Loucy (cell line): ENCODE results near the gene ABCC9.

Experiments
- EZH2phosphoT487 ChIP-seq: fragments of 200-600 bp; IDR thresholded peaks from 2 replicates; pipeline ENCODE4 v1.6.1; 2018; ENCODE audit warnings: antibody characterized with exemption, mild to moderate bottlenecking, moderate library complexity, borderline replicate concordance
- TF ChIP-seq, protein P1 (sequence below): fragments of 200-600 bp; sonication (generic); conservative IDR thresholded peaks from 2 replicates; pipeline ENCODE4 v1.5.1; 2014; ENCODE audit warnings: mild to moderate bottlenecking, antibody characterized with exemption, low read length

DNA sequence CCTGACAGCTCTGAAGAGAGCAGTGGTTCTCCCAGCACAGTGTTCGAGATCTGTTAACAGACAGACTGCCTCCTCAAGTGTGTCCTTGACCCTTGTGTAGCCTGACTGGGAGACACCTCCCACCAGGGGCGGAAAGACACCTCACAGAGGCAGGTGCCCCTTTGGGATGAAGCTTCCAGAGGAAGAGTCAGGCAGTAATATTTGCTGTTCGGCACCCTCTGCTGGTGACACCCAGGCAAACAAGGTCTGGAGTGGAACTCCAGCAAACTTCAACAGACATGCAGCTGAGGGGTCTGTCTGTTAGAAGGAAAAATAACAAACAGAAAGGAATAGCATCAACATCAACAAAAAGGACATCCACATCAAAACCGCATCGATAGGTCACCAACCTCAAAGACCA is 21.6 kb upstream of the ABCC9 start:
- no peak for TF ChIP-seq EZH2phosphoT487
- TF ChIP-seq, protein P1, sequence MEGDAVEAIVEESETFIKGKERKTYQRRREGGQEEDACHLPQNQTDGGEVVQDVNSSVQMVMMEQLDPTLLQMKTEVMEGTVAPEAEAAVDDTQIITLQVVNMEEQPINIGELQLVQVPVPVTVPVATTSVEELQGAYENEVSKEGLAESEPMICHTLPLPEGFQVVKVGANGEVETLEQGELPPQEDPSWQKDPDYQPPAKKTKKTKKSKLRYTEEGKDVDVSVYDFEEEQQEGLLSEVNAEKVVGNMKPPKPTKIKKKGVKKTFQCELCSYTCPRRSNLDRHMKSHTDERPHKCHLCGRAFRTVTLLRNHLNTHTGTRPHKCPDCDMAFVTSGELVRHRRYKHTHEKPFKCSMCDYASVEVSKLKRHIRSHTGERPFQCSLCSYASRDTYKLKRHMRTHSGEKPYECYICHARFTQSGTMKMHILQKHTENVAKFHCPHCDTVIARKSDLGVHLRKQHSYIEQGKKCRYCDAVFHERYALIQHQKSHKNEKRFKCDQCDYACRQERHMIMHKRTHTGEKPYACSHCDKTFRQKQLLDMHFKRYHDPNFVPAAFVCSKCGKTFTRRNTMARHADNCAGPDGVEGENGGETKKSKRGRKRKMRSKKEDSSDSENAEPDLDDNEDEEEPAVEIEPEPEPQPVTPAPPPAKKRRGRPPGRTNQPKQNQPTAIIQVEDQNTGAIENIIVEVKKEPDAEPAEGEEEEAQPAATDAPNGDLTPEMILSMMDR = 0 out of 2 replicates have a peak, but pooled peaks have one; percentile 11
